ENCODE data around the gene KRT23. TPM values are rescaled to one million over a fixed set of nuclear protein-coding genes. Genes with fewer than 3 reads are reported as not detected.
A peak's percentile ranks its signal among the peaks of the same experiment; 100 is the strongest.

KRT23 gene
- total and polyA plus RNA-seq, 9 donors, result 0.08 to 6.5 (median 0.24) TPM; not detected in 1

- H3K27ac ChIP-seq (ENCODE audit: low read length), result no peak within 1 kb of the TSS
Observed at GRCh38 chr17:40966848-40967247, 29.4 kb upstream of the KRT23 start, which contains the start of gene KRT39. TSS of gene KRT39 (minus strand) at chr17:40966948. CDS start at chr17:40966856, 92 bp downstream.

GRCh38 chr17:40963838-40964237 lies 26.4 kb upstream of the KRT23 start:
- Histone ChIP-seq H3K27ac (ENCODE audit: low read length) (no peak overlapping the region), H3K27me3 (ENCODE audit: control insufficient read depth, insufficient read depth, low read length) (peaks cover 4% of the 10 kb centered on the region), H3K36me3 (ENCODE audit: control insufficient read depth, insufficient read depth, low read length) (no peaks in the 10 kb centered on the region), H3K4me3 (ENCODE audit: low read length) (no peak overlapping the region), H3K4me1 (ENCODE audit: control insufficient read depth, insufficient read depth, low read length) (no peaks in the 10 kb centered on the region), H3K9me3 (replicated peaks; ENCODE audit: control insufficient read depth, low read depth, low read length) (no peaks in the 10 kb centered on the region)
- WGBS (ENCODE audit: insufficient coverage), result no CpG with 5 or more reads among the region's 1 CpG
- DNase-seq, result no peak

More at GRCh38 chr17:40966848-40967247, 29.4 kb upstream of the KRT23 start, which contains the start of gene KRT39:
- H3K9me3 ChIP-seq (replicated peaks; ENCODE audit: control insufficient read depth, low read depth, low read length), result no peaks in the 10 kb centered on the region
- H3K27me3 ChIP-seq (ENCODE audit: control insufficient read depth, insufficient read depth, low read length), result peaks cover 4% of the 10 kb centered on the region
- H3K36me3 ChIP-seq (ENCODE audit: control insufficient read depth, insufficient read depth, low read length), result no peaks in the 10 kb centered on the region
- no peak for DNase-seq
- no peaks in the 10 kb centered on the region for H3K4me1 ChIP-seq (ENCODE audit: control insufficient read depth, insufficient read depth, low read length)
- H3K4me3 ChIP-seq (ENCODE audit: low read length), result no peak within 1 kb of the TSS
- WGBS (ENCODE audit: insufficient coverage), result no CpG with 5 or more reads among the region's 1 CpG

GRCh38 chr17:40962059-40962561 lies 24.7 kb upstream of the KRT23 start:
- Histone ChIP-seq H3K9me3 (replicated peaks; ENCODE audit: control insufficient read depth, low read depth, low read length) (no peaks in the 10 kb centered on the region), H3K4me1 (ENCODE audit: control insufficient read depth, insufficient read depth, low read length) (no peaks in the 10 kb centered on the region), H3K27ac (ENCODE audit: low read length) (no peak overlapping the region), H3K27me3 (ENCODE audit: control insufficient read depth, insufficient read depth, low read length) (peaks cover 7% of the 10 kb centered on the region), H3K36me3 (ENCODE audit: control insufficient read depth, insufficient read depth, low read length) (no peaks in the 10 kb centered on the region), H3K4me3 (ENCODE audit: low read length) (no peak overlapping the region)
- 100% methylated on average over 1 of the region's 4 CpGs for WGBS (ENCODE audit: insufficient coverage)
- no peak for DNase-seq

- no CpG with 5 or more reads among the region's 1 CpG for WGBS (ENCODE audit: insufficient coverage)
- Histone ChIP-seq H3K9me3 (replicated peaks; ENCODE audit: control insufficient read depth, low read depth, low read length) (no peaks in the 10 kb centered on the region), H3K27ac (ENCODE audit: low read length) (no peak overlapping the region), H3K4me1 (ENCODE audit: control insufficient read depth, insufficient read depth, low read length) (no peaks in the 10 kb centered on the region), H3K27me3 (ENCODE audit: control insufficient read depth, insufficient read depth, low read length) (peaks cover 7% of the 10 kb centered on the region), H3K4me3 (ENCODE audit: low read length) (no peak overlapping the region), H3K36me3 (ENCODE audit: control insufficient read depth, insufficient read depth, low read length) (no peaks in the 10 kb centered on the region)
- no peak for DNase-seq
Observed at GRCh38 chr17:40961591-40961990, 24.1 kb upstream of the KRT23 start.

GRCh38 chr17:40960144-40960543 lies 22.7 kb upstream of the KRT23 start:
- Histone ChIP-seq H3K27me3 (ENCODE audit: control insufficient read depth, insufficient read depth, low read length) (peaks cover 5% of the 10 kb centered on the region), H3K4me3 (ENCODE audit: low read length) (no peak overlapping the region), H3K4me1 (ENCODE audit: control insufficient read depth, insufficient read depth, low read length) (no peaks in the 10 kb centered on the region), H3K36me3 (ENCODE audit: control insufficient read depth, insufficient read depth, low read length) (no peaks in the 10 kb centered on the region), H3K27ac (ENCODE audit: low read length) (no peak overlapping the region), H3K9me3 (replicated peaks; ENCODE audit: control insufficient read depth, low read depth, low read length) (no peaks in the 10 kb centered on the region)
- 86% methylated on average over 7 of the region's 10 CpGs for WGBS (ENCODE audit: insufficient coverage)
- no peak for DNase-seq

GRCh38 chr17:40958086-40958953 lies 20.9 kb upstream of the KRT23 start:
- Histone ChIP-seq H3K4me1 (ENCODE audit: control insufficient read depth, insufficient read depth, low read length) (no peaks in the 10 kb centered on the region), H3K27me3 (ENCODE audit: control insufficient read depth, insufficient read depth, low read length) (peaks cover 5% of the 10 kb centered on the region)
- WGBS (ENCODE audit: insufficient coverage), result 63% methylated on average over 4 of the region's 12 CpGs

GRCh38 chr17:40956401-40957254 lies 19.2 kb upstream of the KRT23 start:
- WGBS (ENCODE audit: insufficient coverage), result 60% methylated on average over 1 of the region's 8 CpGs
- Histone ChIP-seq H3K27ac (ENCODE audit: low read length) (no peak overlapping the region), H3K4me3 (ENCODE audit: low read length) (no peak overlapping the region), H3K4me1 (ENCODE audit: control insufficient read depth, insufficient read depth, low read length) (peaks cover 3% of the 10 kb centered on the region), H3K36me3 (ENCODE audit: control insufficient read depth, insufficient read depth, low read length) (no peaks in the 10 kb centered on the region), H3K27me3 (ENCODE audit: control insufficient read depth, insufficient read depth, low read length) (peaks cover 3% of the 10 kb centered on the region), H3K9me3 (replicated peaks; ENCODE audit: control insufficient read depth, low read depth, low read length) (no peaks in the 10 kb centered on the region)
- no peak for DNase-seq

More at GRCh38 chr17:40958086-40958953, 20.9 kb upstream of the KRT23 start:
- no peak overlapping the region for H3K27ac ChIP-seq (ENCODE audit: low read length)
- no peak for DNase-seq
- H3K4me3 ChIP-seq (ENCODE audit: low read length), result no peak overlapping the region
- no peaks in the 10 kb centered on the region for H3K9me3 ChIP-seq (replicated peaks; ENCODE audit: control insufficient read depth, low read depth, low read length)
- H3K36me3 ChIP-seq (ENCODE audit: control insufficient read depth, insufficient read depth, low read length), result no peaks in the 10 kb centered on the region

- H3K9me3 ChIP-seq (replicated peaks; ENCODE audit: control insufficient read depth, low read depth, low read length), result no peaks in the 10 kb centered on the region
- WGBS (ENCODE audit: insufficient coverage), result no CpG with 5 or more reads among the region's 2 CpGs
- H3K36me3 ChIP-seq (ENCODE audit: control insufficient read depth, insufficient read depth, low read length), result no peaks in the 10 kb centered on the region
- no peak for DNase-seq
- H3K27me3 ChIP-seq (ENCODE audit: control insufficient read depth, insufficient read depth, low read length), result peaks cover 3% of the 10 kb centered on the region
- peaks cover 3% of the 10 kb centered on the region for H3K4me1 ChIP-seq (ENCODE audit: control insufficient read depth, insufficient read depth, low read length)
- no peak overlapping the region for H3K4me3 ChIP-seq (ENCODE audit: low read length)
- no peak overlapping the region for H3K27ac ChIP-seq (ENCODE audit: low read length)
Observed at GRCh38 chr17:40953881-40954280, 16.4 kb upstream of the KRT23 start.

- DNase-seq, result peak; percentile 30
- no peak overlapping the region for H3K4me3 ChIP-seq (ENCODE audit: low read length)
- H3K27me3 ChIP-seq (ENCODE audit: control insufficient read depth, insufficient read depth, low read length), result peaks cover 3% of the 10 kb centered on the region
- peaks cover 3% of the 10 kb centered on the region for H3K4me1 ChIP-seq (ENCODE audit: control insufficient read depth, insufficient read depth, low read length)
- H3K36me3 ChIP-seq (ENCODE audit: control insufficient read depth, insufficient read depth, low read length), result no peaks in the 10 kb centered on the region
- no peak overlapping the region for H3K27ac ChIP-seq (ENCODE audit: low read length)
- WGBS (ENCODE audit: insufficient coverage), result no CpG with 5 or more reads among the region's 1 CpG
- H3K9me3 ChIP-seq (replicated peaks; ENCODE audit: control insufficient read depth, low read depth, low read length), result no peaks in the 10 kb centered on the region
Observed at GRCh38 chr17:40952661-40953060, 15.2 kb upstream of the KRT23 start.

GRCh38 chr17:40952154-40952553 lies 14.7 kb upstream of the KRT23 start:
- H3K27me3 ChIP-seq (ENCODE audit: control insufficient read depth, insufficient read depth, low read length), result peaks cover 3% of the 10 kb centered on the region
- peaks cover 3% of the 10 kb centered on the region for H3K4me1 ChIP-seq (ENCODE audit: control insufficient read depth, insufficient read depth, low read length)
- no peaks in the 10 kb centered on the region for H3K36me3 ChIP-seq (ENCODE audit: control insufficient read depth, insufficient read depth, low read length)
- no CpG with 5 or more reads among the region's 2 CpGs for WGBS (ENCODE audit: insufficient coverage)
- no peak overlapping the region for H3K27ac ChIP-seq (ENCODE audit: low read length)
- DNase-seq, result no peak
- no peak overlapping the region for H3K4me3 ChIP-seq (ENCODE audit: low read length)
- no peaks in the 10 kb centered on the region for H3K9me3 ChIP-seq (replicated peaks; ENCODE audit: control insufficient read depth, low read depth, low read length)

Measured in muscle of leg (tissue), 11 donors.